GM21723 (cell line): ENCODE data around the gene SCTR.
"Not testable (repeated sequence)": the region's sequence is repeated elsewhere in the genome, so short reads cannot be mapped to it uniquely, and the experiment has no call there.

Experiments used
- ATAC-seq: cut with Tn5 transposase; IDR thresholded peaks from one replicate; pipeline ENCODE4 v1.9.1; 2021; ENCODE audit warnings: mild to moderate bottlenecking, moderate library complexity; ENCODE audit not compliant: unreplicated experiment

The SCTR gene

DNA sequence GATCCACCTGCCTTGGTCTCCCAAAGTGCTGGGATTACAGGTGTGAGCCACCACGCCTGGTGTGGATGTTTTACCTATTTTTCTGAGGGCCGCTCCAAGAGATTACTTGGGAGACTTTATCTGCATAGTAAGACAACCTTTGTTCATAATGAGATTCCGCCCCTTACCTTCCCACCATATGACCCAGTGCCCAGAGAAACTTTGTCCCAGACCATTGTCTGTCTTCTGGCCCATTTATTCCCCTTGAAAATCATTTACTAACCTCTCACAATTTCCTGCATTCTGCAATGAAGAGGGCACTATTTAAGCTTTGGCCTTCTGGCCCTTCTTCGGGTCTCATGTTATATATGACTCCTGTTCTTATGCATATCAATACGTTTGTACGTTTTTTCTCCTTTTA lies 106.4 kb downstream of the SCTR start:
- ATAC-seq = no peak

DNA sequence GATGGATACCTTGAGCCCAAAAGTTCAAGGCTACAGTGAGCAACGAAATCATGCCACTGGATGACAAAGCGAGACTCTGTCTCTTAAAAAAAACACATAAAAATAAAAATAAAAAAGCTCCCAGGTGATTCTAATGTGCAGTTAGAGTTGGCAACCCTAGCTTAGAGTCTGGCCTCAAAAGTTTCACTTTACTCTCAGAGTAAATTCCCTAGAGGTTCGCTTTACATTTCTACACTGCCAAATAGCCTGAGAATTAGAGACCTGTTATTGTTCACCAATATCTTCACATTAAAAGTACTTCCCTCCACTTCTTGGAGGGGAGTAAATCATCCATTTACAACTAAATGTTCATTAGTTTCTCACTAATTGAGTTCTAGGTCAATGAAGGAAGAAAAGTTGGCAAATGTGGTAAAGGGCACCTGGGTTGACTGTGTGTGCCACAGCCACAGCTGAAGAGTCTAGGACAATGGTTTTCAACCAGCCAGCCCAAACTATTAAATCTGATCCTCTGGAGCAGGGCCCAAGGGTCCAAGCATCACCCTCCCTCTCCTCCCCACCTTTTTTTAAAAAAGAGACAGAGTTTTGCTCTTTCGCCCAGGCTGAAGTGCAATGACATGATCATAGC lies 107.9 kb downstream of the SCTR start:
- ATAC-seq = no peak

DNA sequence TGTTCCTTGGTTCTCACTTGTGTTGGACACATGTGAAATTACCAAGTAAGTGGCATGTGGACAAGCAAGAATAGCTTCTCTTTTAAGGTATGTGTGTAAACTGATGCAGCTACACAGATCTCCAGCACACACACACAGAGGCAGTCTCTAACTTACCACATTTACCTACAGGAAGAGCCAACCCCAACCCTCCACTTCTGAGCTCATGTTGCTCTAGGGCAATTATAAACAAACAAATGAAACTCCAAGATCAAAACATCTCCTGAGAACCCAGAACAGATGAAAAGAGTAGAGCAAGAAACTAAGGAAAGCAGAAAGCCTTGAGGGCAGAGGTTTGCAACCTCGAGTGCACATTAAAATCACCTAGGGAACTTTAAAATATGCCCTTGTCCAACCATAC lies 108.7 kb downstream of the SCTR start:
- no peak for ATAC-seq

- no peak for ATAC-seq
Observed at GRCh38 chr2:119414894-119415293, 109.4 kb downstream of the SCTR start.

- no peak for ATAC-seq
Observed at GRCh38 chr2:119409506-119409905, 114.8 kb downstream of the SCTR start.

GRCh38 chr2:119408221-119408619 lies 116.1 kb downstream of the SCTR start:
- ATAC-seq = no peak

- ATAC-seq = peak; percentile 69
Observed at GRCh38 chr2:119407430-119408220, 116.7 kb downstream of the SCTR start.

GRCh38 chr2:119405151-119405550 lies 119.1 kb downstream of the SCTR start:
- ATAC-seq = no peak

- ATAC-seq = not testable (repeated sequence)
Observed at GRCh38 chr2:119403618-119404017, 120.7 kb downstream of the SCTR start.

DNA sequence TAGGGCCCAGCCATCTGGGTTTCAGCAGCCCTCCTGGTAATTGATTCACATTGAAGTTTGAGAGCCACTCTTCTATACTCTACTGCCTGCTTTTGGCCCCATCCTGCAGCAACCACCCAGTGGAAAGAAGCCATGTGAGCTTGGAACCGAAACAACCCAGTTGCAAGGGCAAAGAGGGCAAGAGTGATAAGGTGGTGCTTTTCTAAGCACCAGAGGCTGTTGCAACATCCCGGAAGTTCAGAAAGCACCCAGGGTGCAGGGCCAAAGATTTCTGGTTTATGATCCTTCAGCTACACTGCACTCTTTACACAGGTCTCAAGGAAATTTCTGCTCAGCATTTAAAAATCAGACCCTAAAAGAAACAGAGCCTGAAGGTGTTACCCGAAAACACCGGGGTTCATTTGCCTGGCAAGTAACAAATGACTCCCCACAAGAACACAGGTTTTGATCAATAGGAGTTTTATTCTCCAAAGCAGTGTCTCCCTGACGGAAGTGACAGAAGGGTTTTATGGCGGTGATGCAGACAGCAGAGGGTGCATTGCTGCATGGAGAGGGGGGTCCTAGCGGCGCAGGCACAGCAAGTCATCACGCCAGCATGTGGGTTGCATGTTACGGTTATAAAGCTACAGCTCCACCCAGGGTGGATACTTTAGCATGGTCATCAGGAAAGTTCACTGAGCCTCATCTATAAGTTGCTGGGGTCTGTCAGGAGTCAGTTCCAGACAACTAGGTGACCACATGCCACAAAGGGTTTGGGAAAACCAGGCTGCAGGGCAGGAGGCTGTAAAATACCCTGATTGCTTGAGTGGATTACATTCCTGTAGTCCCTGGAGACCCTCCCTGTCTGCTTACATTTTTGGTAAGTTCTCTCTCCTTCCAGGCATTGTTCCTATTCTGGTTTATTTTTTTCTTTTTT lies 121.4 kb downstream of the SCTR start:
- no peak for ATAC-seq

DNA sequence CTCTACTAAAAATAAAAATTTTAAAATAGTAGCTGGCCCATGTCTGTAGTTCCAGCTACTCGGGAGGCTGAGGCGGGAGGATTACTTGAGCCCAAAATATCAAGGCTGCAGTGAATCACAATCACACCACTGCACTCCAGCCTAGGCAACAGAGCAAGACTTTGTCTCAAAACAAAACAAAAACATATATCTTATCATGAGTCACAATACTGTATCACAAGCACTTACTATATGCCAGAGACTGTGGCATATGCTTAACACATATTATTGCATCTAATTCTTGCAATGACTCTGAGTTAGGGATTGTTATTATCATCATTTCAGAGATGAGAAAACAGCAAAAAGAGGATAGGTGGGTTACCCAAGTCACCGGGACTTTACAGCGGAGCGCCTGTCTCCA lies 122.2 kb downstream of the SCTR start:
- no peak for ATAC-seq

GRCh38 chr2:119397196-119397595 lies 127.1 kb downstream of the SCTR start:
- ATAC-seq = no peak

DNA sequence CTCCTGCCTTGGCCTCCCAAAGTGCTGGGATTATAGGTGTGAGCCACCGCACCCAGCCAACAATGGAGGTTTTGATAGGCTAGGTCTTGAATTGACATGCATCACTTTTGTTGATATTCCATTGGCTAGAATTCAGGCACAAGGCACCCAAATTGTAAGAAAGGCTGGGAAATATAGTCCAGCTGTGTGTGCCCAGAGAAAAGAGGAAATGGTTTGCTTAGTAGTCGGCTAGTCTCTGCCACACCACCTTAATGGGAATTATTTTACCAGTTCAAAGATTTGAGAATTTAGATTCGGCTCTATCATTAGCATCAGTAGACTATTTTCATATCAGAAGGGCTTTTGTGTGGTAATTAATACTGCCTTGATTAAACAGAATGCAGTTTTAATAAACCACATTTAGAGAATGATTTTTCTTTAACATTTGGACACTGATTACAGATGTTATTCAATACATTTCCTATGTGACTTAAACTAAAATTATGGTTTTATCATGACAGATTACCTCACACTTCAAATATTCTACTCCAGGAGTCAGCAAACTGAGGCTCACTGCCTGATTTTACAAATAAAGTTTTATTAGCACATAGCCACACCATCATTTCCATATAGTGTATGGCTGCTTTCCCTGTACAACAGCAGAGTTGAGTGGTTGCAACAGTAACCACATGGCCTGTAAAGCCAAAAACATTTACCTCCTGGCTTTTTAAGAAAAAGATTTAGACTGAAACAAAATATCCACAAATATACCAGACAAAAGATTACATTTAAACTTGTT lies 130.1 kb downstream of the SCTR start:
- no peak for ATAC-seq
